ENCODE results near the gene ZBTB2.
"Not testable (repeated sequence)": the region's sequence is repeated elsewhere in the genome, so short reads cannot be mapped to it uniquely, and the experiment has no call there.

ZBTB2 gene

DNA sequence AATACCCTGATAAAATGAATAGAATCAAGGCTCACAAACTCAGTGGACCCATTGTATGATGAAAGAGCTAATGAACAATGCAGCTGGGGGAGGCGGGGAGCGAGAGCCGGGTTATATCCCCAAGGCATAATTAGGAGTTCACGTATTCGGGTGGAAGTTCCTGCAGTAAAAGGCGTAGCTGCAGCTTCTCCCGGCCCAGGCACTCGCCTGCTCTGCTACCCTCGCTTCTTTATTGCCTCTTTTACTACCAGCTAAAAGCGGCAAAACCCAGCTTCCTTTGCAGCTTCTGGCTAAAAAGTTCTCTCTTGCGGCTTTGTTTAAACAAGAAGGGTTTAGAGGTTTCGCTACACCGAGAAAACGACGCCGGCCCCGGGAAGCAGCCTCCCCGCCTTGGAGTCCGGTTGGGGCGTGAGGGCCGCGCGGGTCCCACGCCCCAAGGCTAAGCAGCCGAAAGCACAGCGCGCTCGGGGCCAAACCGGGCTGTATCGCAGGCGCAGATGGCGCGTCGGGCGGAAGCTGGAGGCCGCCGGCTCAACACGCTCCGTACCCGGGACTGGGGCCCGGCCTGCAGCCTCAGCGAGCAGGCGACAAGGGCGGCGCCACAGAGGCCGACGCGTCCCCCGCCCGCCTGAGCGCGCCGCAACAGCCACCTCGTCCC is 1.6 kb downstream of the ZBTB2 start:
- TF ChIP-seq, protein P1, sequence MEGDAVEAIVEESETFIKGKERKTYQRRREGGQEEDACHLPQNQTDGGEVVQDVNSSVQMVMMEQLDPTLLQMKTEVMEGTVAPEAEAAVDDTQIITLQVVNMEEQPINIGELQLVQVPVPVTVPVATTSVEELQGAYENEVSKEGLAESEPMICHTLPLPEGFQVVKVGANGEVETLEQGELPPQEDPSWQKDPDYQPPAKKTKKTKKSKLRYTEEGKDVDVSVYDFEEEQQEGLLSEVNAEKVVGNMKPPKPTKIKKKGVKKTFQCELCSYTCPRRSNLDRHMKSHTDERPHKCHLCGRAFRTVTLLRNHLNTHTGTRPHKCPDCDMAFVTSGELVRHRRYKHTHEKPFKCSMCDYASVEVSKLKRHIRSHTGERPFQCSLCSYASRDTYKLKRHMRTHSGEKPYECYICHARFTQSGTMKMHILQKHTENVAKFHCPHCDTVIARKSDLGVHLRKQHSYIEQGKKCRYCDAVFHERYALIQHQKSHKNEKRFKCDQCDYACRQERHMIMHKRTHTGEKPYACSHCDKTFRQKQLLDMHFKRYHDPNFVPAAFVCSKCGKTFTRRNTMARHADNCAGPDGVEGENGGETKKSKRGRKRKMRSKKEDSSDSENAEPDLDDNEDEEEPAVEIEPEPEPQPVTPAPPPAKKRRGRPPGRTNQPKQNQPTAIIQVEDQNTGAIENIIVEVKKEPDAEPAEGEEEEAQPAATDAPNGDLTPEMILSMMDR (conservative IDR thresholded peaks at IDR 0.05) = no peak
- TF ChIP-seq ZFX (IDR thresholded peaks at IDR 0.05) = peak; percentile 63
- H3K27ac ChIP-seq = peak overlapping the region; percentile 96

DNA sequence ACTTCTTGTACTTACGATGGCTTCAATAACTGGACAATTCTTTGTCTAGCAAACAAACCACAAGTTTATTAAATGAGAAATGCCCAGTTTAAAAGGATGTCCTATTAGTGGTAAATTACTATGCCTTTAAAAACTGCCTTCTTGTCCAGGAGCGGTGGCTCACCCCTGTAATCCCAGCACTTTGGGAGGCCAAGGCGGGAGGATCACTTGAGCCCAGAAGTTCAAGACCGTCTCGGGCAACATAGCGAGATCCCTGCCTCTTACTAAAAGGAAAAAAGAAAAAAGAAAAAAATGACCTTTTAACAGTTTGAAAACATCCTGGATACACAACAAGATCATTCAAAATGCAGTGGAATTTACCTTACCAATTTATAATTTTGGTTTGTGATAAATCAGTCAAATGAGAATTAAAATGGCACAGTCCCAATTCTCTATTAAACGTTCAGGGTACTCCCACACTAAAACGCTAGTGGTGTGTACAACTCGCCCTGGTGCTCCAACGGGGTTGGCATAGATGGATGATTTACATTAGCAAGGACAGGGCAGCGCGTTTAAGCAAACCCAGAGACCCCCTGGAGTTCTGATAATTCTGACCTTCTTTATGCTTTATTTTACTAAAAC is 2.3 kb downstream of the ZBTB2 start:
- peak overlapping the region; percentile 96 for H3K27ac ChIP-seq
- TF ChIP-seq, protein P1 (conservative IDR thresholded peaks at IDR 0.05) = no peak
- TF ChIP-seq ZFX (IDR thresholded peaks at IDR 0.05) = no peak

DNA sequence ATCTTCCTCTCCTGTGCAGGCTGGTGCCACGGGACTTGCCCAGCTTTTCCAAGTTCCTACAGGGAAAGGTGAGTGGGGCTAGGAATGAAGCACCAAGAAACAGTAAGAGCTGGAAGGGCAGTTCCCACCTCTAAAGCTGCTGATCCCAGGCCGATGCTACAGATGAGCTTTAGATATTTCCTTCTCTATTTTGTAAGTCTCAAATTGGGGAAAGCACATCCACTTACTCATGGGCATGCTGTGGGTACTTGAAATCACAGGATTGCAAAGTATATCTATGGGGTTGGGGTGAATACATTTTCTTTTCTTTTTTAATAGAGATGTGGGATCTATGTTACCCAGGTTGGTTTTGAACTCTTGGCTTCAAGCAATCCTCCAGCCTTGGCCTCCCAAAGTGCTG is 3.1 kb downstream of the ZBTB2 start:
- no peak overlapping the region for H3K27ac ChIP-seq
- TF ChIP-seq, protein P1 (conservative IDR thresholded peaks at IDR 0.05) = no peak
- TF ChIP-seq ZFX (IDR thresholded peaks at IDR 0.05) = no peak

DNA sequence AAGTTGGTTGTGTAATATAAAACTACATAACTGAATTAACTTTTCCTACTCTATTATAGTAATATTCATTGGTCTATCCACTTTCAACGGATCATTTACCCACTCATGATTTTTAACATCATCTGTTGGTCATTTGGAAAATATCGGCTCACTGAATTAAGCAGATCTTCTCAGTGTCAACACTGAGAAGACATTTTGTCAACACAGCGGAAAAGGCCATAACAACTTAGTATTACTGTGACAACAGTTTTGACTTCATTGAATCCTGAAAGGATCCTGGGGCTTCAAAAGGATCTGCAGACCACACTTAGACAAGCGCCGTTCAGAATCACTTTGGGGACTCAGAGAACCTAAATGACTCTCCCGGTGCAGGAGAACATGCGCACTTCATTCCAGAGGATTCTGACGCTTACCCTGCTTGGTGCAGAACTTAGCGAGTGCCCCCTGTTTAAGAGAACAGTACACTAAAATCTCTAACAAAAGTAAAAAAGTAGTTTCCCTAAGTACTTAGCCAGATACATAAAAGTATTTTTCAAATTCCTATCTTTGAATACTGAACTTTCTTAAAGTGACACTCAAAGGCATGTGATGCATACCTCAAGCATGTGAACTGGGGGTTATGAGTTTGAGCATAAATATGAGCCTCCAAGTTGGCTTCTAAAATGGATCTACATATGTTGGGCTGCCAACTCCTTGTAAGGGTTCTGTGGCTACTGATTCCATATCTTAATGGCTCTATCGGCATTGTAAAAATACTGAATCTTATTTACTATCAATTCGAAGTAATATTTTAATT is 4.0 kb downstream of the ZBTB2 start:
- no peak overlapping the region for H3K27ac ChIP-seq
- TF ChIP-seq, protein P1 (conservative IDR thresholded peaks at IDR 0.05) = no peak
- TF ChIP-seq ZFX (IDR thresholded peaks at IDR 0.05) = no peak

DNA sequence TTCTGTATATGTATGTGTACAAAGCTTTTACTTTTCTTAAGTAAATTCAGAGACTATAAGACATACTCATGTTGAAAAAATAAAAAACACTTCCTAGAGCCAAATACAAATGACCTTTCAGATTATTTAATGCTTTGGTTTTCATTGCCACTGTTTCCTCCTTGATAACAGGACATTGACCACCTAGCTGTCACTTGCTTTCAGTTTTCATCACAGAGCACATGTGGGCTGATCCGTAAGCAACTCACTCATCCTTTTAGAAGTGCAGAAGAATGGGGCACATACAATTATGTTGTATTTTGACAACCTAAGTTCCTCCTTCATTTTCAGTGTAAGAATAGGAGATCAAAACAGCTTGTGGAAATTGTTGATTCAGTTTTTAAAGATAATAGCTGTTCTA is 6.2 kb downstream of the ZBTB2 start:
- no peak overlapping the region for H3K27ac ChIP-seq
- TF ChIP-seq, protein P1 (conservative IDR thresholded peaks at IDR 0.05) = no peak
- TF ChIP-seq ZFX (IDR thresholded peaks at IDR 0.05) = no peak

DNA sequence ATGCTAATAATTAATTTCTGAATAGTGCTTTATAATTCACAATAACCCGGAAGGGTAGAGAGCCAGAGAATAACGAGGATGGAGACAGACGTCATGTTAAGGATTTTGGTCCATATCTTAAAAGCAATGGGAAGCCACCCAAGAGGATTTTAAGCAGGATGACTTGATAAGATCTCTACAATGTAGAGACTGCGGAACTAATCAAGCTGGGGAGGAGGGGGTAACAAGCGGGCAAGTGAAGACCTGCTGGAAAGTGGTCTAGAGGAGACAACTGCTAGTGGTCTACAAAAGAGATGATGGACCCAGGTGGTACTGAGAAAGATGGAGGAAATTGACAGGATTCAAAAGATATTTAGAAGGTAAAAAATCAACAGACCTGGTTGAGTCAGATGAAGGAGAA is 7.2 kb downstream of the ZBTB2 start:
- TF ChIP-seq ZFX (IDR thresholded peaks at IDR 0.05) = no peak

DNA sequence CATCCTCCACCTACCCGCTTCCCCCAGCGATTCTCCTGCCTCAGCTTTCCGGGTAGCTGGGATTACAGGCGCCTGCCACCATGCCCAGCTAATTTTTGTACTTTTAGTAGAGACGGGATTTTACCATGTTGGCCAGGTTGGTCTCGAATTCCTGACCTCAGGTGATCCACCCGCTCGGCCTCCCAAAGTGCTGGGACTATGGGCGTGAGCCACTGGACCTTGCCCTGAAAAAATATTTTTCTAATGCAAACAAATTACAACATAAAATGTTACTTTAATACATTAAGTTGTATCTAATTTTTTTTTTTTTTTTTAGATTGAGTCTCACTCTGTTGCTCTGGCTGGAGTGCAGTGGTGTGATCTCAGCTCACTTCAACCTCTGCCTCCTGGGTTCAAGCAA is 8.7 kb downstream of the ZBTB2 start:
- not testable (repeated sequence) for H3K27ac ChIP-seq

More for the DNA sequence above, 7.2 kb downstream of the ZBTB2 start:
- no peak overlapping the region for H3K27ac ChIP-seq

DNA sequence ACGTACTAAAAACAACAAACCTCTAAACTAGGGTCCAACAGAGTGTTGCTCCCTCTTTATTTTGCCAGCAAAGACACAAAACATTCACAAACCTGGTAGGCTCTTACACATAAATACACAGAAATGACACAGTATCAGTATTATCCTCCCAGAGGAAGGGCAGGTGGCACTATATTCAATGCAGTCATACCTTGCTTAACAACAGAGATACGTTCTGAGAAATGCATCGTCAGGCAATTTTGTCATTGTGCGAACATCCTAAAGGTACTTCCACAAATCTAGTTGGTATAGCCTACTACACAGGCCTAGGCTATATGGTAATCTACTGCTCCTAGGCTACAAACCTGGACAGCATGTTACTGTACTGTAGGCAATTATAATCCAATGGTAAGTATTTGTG is 9.6 kb downstream of the ZBTB2 start:
- H3K27ac ChIP-seq = no peak overlapping the region
- TF ChIP-seq, protein P1 (conservative IDR thresholded peaks at IDR 0.05) = no peak
- TF ChIP-seq ZFX (IDR thresholded peaks at IDR 0.05) = no peak
